BLaER1 (cell line): Measurements from ENCODE around the gene NMNAT3.

Source experiments
- H3K27ac ChIP-seq: shearing (Covaris generic); formaldehyde crosslinking; 2 replicates; pipeline ENCODE4 v1.8.1; 2022
- H3K27me3 ChIP-seq: shearing (Covaris generic); formaldehyde crosslinking; 2 replicates; pipeline ENCODE4 v1.8.1; 2022
- H3K36me3 ChIP-seq: shearing (Covaris generic); formaldehyde crosslinking; 2 replicates; pipeline ENCODE4 v1.8.1; 2022
- H3K4me1 ChIP-seq: shearing (Covaris generic); formaldehyde crosslinking; 2 replicates; pipeline ENCODE4 v1.8.1; 2022
- H3K4me2 ChIP-seq: shearing (Covaris generic); formaldehyde crosslinking; 2 replicates; pipeline ENCODE4 v1.8.1; 2022
- H3K4me3 ChIP-seq: shearing (Covaris generic); formaldehyde crosslinking; 2 replicates; pipeline ENCODE4 v1.8.1; 2022
- H3K9ac ChIP-seq: shearing (Covaris generic); formaldehyde crosslinking; 2 replicates; pipeline ENCODE4 v1.8.1; 2022
- H3K9me3 ChIP-seq: shearing (Covaris generic); formaldehyde crosslinking; 2 replicates; pipeline ENCODE4 v1.8.1; 2022
- H4K20me1 ChIP-seq: shearing (Covaris generic); formaldehyde crosslinking; 2 replicates; pipeline ENCODE4 v1.8.1; 2022
- Cebpa-rat ChIP-seq: shearing (Covaris generic); IDR thresholded peaks from 2 replicates; pipeline ENCODE4 v1.8.1; 2022

The NMNAT3 gene

GRCh38 chr3:139677388-139678155 is at the start of gene NMNAT3:
Gene NMNAT3, minus strand, starts transcription at chr3:139677972. Its CDS starts 50,248 bp downstream, at chr3:139627724.
- Histone ChIP-seq H3K4me3 (no peak within 1 kb of the TSS), H3K9ac (no peak within 1 kb of the TSS), H3K36me3 (no peaks in the 10 kb centered on the region), H3K27me3 (peaks cover 4% of the 10 kb centered on the region; the same call in 1 of the 2 replicates), H4K20me1 (no peaks in the 10 kb centered on the region), H3K9me3 (peaks cover 6% of the 10 kb centered on the region), H3K4me2 (peak within 1 kb of the TSS; percentile 17; the same call in 1 of the 2 replicates), H3K27ac (no peak within 1 kb of the TSS), H3K4me1 (no peaks in the 10 kb centered on the region)
- no peak for TF ChIP-seq Cebpa-rat

GRCh38 chr3:139721370-139721769 is 43.6 kb upstream of the NMNAT3 start:
- Histone ChIP-seq H4K20me1 (no peaks in the 10 kb centered on the region), H3K27ac (no peak overlapping the region), H3K9me3 (no peaks in the 10 kb centered on the region), H3K9ac (no peak overlapping the region), H3K4me3 (no peak overlapping the region), H3K4me1 (no peaks in the 10 kb centered on the region), H3K4me2 (no peak overlapping the region), H3K27me3 (no peaks in the 10 kb centered on the region), H3K36me3 (no peaks in the 10 kb centered on the region)
- TF ChIP-seq Cebpa-rat: no peak

- no peak overlapping the region for H3K4me2 ChIP-seq
- H3K9ac ChIP-seq: no peak overlapping the region
- H3K27ac ChIP-seq: no peak overlapping the region
- H3K36me3 ChIP-seq: no peaks in the 10 kb centered on the region
- H3K9me3 ChIP-seq: no peaks in the 10 kb centered on the region
- H3K4me1 ChIP-seq: no peaks in the 10 kb centered on the region
- no peak overlapping the region for H3K4me3 ChIP-seq
- no peaks in the 10 kb centered on the region for H4K20me1 ChIP-seq
- no peaks in the 10 kb centered on the region for H3K27me3 ChIP-seq
- TF ChIP-seq Cebpa-rat: no peak
Measured at GRCh38 chr3:139718415-139718814, 40.6 kb upstream of the NMNAT3 start.

- Histone ChIP-seq H3K36me3 (no peaks in the 10 kb centered on the region), H3K27ac (no peak overlapping the region), H3K27me3 (no peaks in the 10 kb centered on the region), H3K9ac (no peak overlapping the region), H4K20me1 (no peaks in the 10 kb centered on the region), H3K4me2 (no peak overlapping the region), H3K9me3 (no peaks in the 10 kb centered on the region), H3K4me3 (no peak overlapping the region), H3K4me1 (no peaks in the 10 kb centered on the region)
- no peak for TF ChIP-seq Cebpa-rat
Measured at GRCh38 chr3:139716908-139717485, 39.2 kb upstream of the NMNAT3 start.

GRCh38 chr3:139715743-139716360 is 38.1 kb upstream of the NMNAT3 start:
- Histone ChIP-seq H3K27me3 (no peaks in the 10 kb centered on the region), H3K4me2 (no peak overlapping the region), H4K20me1 (no peaks in the 10 kb centered on the region), H3K27ac (no peak overlapping the region), H3K9me3 (no peaks in the 10 kb centered on the region), H3K9ac (no peak overlapping the region), H3K4me3 (no peak overlapping the region), H3K36me3 (no peaks in the 10 kb centered on the region), H3K4me1 (no peaks in the 10 kb centered on the region)
- TF ChIP-seq Cebpa-rat: no peak

- no peak for TF ChIP-seq Cebpa-rat
- Histone ChIP-seq H3K4me2 (no peak overlapping the region), H3K9ac (no peak overlapping the region), H3K27ac (no peak overlapping the region), H3K4me1 (no peaks in the 10 kb centered on the region), H3K27me3 (no peaks in the 10 kb centered on the region), H3K4me3 (no peak overlapping the region), H4K20me1 (no peaks in the 10 kb centered on the region), H3K36me3 (no peaks in the 10 kb centered on the region), H3K9me3 (no peaks in the 10 kb centered on the region)
Measured at GRCh38 chr3:139715166-139715565, 37.4 kb upstream of the NMNAT3 start.

- H3K27ac ChIP-seq: no peak overlapping the region
- no peaks in the 10 kb centered on the region for H3K9me3 ChIP-seq
- no peaks in the 10 kb centered on the region for H3K36me3 ChIP-seq
- no peaks in the 10 kb centered on the region for H3K4me1 ChIP-seq
- H3K4me3 ChIP-seq: no peak overlapping the region
- H3K4me2 ChIP-seq: no peak overlapping the region
- H3K9ac ChIP-seq: no peak overlapping the region
- H4K20me1 ChIP-seq: no peaks in the 10 kb centered on the region
- no peaks in the 10 kb centered on the region for H3K27me3 ChIP-seq
- no peak for TF ChIP-seq Cebpa-rat
Measured at GRCh38 chr3:139710212-139710611, 32.4 kb upstream of the NMNAT3 start.

- no peak overlapping the region for H3K9ac ChIP-seq
- H3K27me3 ChIP-seq: no peaks in the 10 kb centered on the region
- no peaks in the 10 kb centered on the region for H3K4me1 ChIP-seq
- no peaks in the 10 kb centered on the region for H4K20me1 ChIP-seq
- H3K36me3 ChIP-seq: no peaks in the 10 kb centered on the region
- no peaks in the 10 kb centered on the region for H3K9me3 ChIP-seq
- no peak for TF ChIP-seq Cebpa-rat
- no peak overlapping the region for H3K27ac ChIP-seq
- no peak overlapping the region for H3K4me3 ChIP-seq
- H3K4me2 ChIP-seq: no peak overlapping the region
Measured at GRCh38 chr3:139705631-139706030, 27.9 kb upstream of the NMNAT3 start.

- no peaks in the 10 kb centered on the region for H3K9me3 ChIP-seq
- H3K27me3 ChIP-seq: no peaks in the 10 kb centered on the region
- H3K4me1 ChIP-seq: no peaks in the 10 kb centered on the region
- TF ChIP-seq Cebpa-rat: no peak
- H3K4me3 ChIP-seq: no peak overlapping the region
- no peak overlapping the region for H3K9ac ChIP-seq
- H3K4me2 ChIP-seq: no peak overlapping the region
- no peaks in the 10 kb centered on the region for H3K36me3 ChIP-seq
- H3K27ac ChIP-seq: no peak overlapping the region
- no peaks in the 10 kb centered on the region for H4K20me1 ChIP-seq
Measured at GRCh38 chr3:139696314-139696604, 18.5 kb upstream of the NMNAT3 start.
